Activated CD4-positive, alpha-beta T cell treated with anti-CD3 and anti-CD28 coated beads, Interleukin-2, amount 50 U/mL, for 4 hours (primary cell): ENCODE data around the gene DNASE1L3.
"Not testable (repeated sequence)": the region's sequence is repeated elsewhere in the genome, so short reads cannot be mapped to it uniquely, and the experiment has no call there.

Experiments
- DNase-seq, 2 experiments: peaks; one replicate each; pipeline ENCODE4 v3.0.0-alpha.2; 2020

Gene DNASE1L3

GRCh38 chr3:58210761-58211460 lies at the start of gene DNASE1L3:
Gene DNASE1L3 (minus strand): TSS chr3:58210972. CDS start chr3:58210906, 66 bp downstream.
- no peak for DNase-seq

GRCh38 chr3:58260261-58260731 lies 49.5 kb upstream of the DNASE1L3 start:
- DNase-seq = no peak

- no peak for DNase-seq
Observed at GRCh38 chr3:58258392-58259055, 47.8 kb upstream of the DNASE1L3 start.

- DNase-seq = no peak
Observed at GRCh38 chr3:58256511-58256910, 45.7 kb upstream of the DNASE1L3 start.

- no peak for DNase-seq
Observed at GRCh38 chr3:58256061-58256460, 45.3 kb upstream of the DNASE1L3 start.

- no peak for DNase-seq
Observed at GRCh38 chr3:58254144-58254543, 43.4 kb upstream of the DNASE1L3 start.

GRCh38 chr3:58251631-58252035 lies 40.9 kb upstream of the DNASE1L3 start:
- no peak for DNase-seq

GRCh38 chr3:58250093-58250707 lies 39.4 kb upstream of the DNASE1L3 start:
- no peak for DNase-seq

GRCh38 chr3:58249358-58250092 lies 38.8 kb upstream of the DNASE1L3 start:
- no peak for DNase-seq

- no peak for DNase-seq
Observed at GRCh38 chr3:58246148-58247047, 35.6 kb upstream of the DNASE1L3 start.

- DNase-seq = no peak
Observed at GRCh38 chr3:58243976-58244585, 33.3 kb upstream of the DNASE1L3 start.

- DNase-seq = not testable (repeated sequence)
Observed at GRCh38 chr3:58242860-58243259, 32.1 kb upstream of the DNASE1L3 start.

- no peak for DNase-seq
Observed at GRCh38 chr3:58242340-58242739, 31.6 kb upstream of the DNASE1L3 start.

- DNase-seq = no peak
Observed at GRCh38 chr3:58241306-58242044, 30.7 kb upstream of the DNASE1L3 start.

- no peak for DNase-seq
Observed at GRCh38 chr3:58238830-58239229, 28.1 kb upstream of the DNASE1L3 start.

GRCh38 chr3:58237941-58238681 lies 27.3 kb upstream of the DNASE1L3 start:
- DNase-seq = peak; percentile 42 to 53

- DNase-seq = peak; percentile 75
Observed at GRCh38 chr3:58237238-58237940, 26.6 kb upstream of the DNASE1L3 start, which contains the start of gene ABHD6. Gene ABHD6 (plus strand): TSS chr3:58237792. CDS start chr3:58256587, 18,795 bp downstream.

- DNase-seq = no peak
Observed at GRCh38 chr3:58236527-58237237, 25.9 kb upstream of the DNASE1L3 start.

- no peak for DNase-seq
Observed at GRCh38 chr3:58235970-58236369, 25.2 kb upstream of the DNASE1L3 start.
